HepG2 (cell line): ENCODE measurements around the gene TSPAN3. TPM values are rescaled to one million over a fixed set of nuclear protein-coding genes. Genes with fewer than 3 reads are reported as not detected.

Source experiments
- ATAC-seq: fragments of 200-7000 bp; cut with Tn5 transposase; 3 replicates; pipeline ENCODE4 v1.9.1; 2020; ENCODE audit warnings: mild to moderate bottlenecking, moderate library complexity
- BruUV-seq: library from RNA; stranded (reverse); fragments of 400-500 nt; replicated peaks from 2 replicates; lab custom pipeline; 2021; lab: Mats Ljungman, UMichigan
- CTCF ChIA-PET: fragments of 300-600 bp; formaldehyde crosslinking; extraction: SDS; loops from one replicate; lab custom pipeline; 2021; ENCODE audit warnings: low total read pairs, inconsistent platforms, low intra/inter-chr PET ratio; lab: Yijun Ruan, JAX
- POLR2A ChIA-PET: fragments of 350-600 bp; sonication (Branson Sonifier 250); formaldehyde crosslinking; loops from one replicate; lab custom pipeline; 2020; ENCODE audit warnings: antibody characterized with exemption, inconsistent platforms; lab: Yijun Ruan, JAX
- DNase-seq: peaks from one replicate; pipeline ENCODE4 v3.0.0-alpha.2; 2015; ENCODE audit warnings: low spot score
- FAIRE-seq: peaks from 3 replicates; lab custom pipeline; 2011; peaks lifted over from hg19 to GRCh38; lab: Jason Lieb, UNC
- H2AFZ ChIP-seq: one replicate; pipeline ENCODE4 v1.6.1; 2011; ENCODE audit warnings: low read length, inconsistent platforms
- H3K27ac ChIP-seq: fragments of 300-600 bp; 3 replicates; pipeline ENCODE4 v1.8.0; 2011; ENCODE audit warnings: mixed run types, mild to moderate bottlenecking, mixed read lengths, low read length, inconsistent platforms; ENCODE audit not compliant: insufficient read depth; ENCODE audit errors: extremely low read length
- H3K27me3 ChIP-seq, 2 experiments: fragments of 200-600 bp in 1 of 2; 2 replicates in 1 of 2; 3 replicates in 1 of 2; pipeline versions ENCODE4 v1.6.0 to v1.8.0; 2011; ENCODE audit warnings: low read length in 2 of 2, mild to moderate bottlenecking in 2 of 2, moderate library complexity in 2 of 2, inconsistent platforms in 1 of 2; ENCODE audit not compliant: insufficient read depth in 2 of 2, control insufficient read depth in 1 of 2
- H3K36me3 ChIP-seq, 2 experiments: fragments of 200-600 bp in 1 of 2; replicated peaks in 1 of 2; 2 replicates in 1 of 2; 3 replicates in 1 of 2; pipeline versions ENCODE4 v1.5.1 to v1.8.0; 2011; ENCODE audit warnings: low read length in 2 of 2, inconsistent platforms in 1 of 2; ENCODE audit not compliant: insufficient read depth in 2 of 2, control insufficient read depth in 1 of 2
- H3K4me1 ChIP-seq: 2 replicates; pipeline ENCODE4 v1.5.1; 2012; ENCODE audit warnings: low read length, inconsistent platforms; ENCODE audit not compliant: insufficient read depth
- H3K4me2 ChIP-seq: 2 replicates; pipeline ENCODE4 v1.6.0; 2011; ENCODE audit warnings: low read depth, low read length, inconsistent platforms
- H3K4me3 ChIP-seq, 3 experiments: fragments of 200-600 bp in 1 of 3; sonication (generic), shearing (Covaris generic) in 1 of 3; replicated peaks in 1 of 3; 2 replicates each; pipeline ENCODE4 v1.5.1; 2011 to 2016; ENCODE audit warnings: low read length in 3 of 3, inconsistent platforms in 2 of 3, low read depth in 2 of 3, mild to moderate bottlenecking in 2 of 3, control low read depth in 1 of 3, mixed read lengths in 1 of 3; ENCODE audit not compliant: insufficient read depth in 1 of 3
- H3K79me2 ChIP-seq: one replicate; pipeline ENCODE4 v1.6.1; 2011; ENCODE audit warnings: low read length, inconsistent platforms; ENCODE audit not compliant: insufficient read depth
- H3K9ac ChIP-seq: 2 replicates; pipeline ENCODE4 v1.6.0; 2011; ENCODE audit warnings: mild to moderate bottlenecking, low read depth, low read length, inconsistent platforms; ENCODE audit not compliant: insufficient read depth
- H3K9me3 ChIP-seq: 2 replicates; pipeline ENCODE4 v1.5.1; 2012; ENCODE audit warnings: mild to moderate bottlenecking, low read length
- H4K20me1 ChIP-seq: 2 replicates; pipeline ENCODE4 v1.6.0; 2011; ENCODE audit warnings: inconsistent platforms, mild to moderate bottlenecking, low read length, moderate library complexity; ENCODE audit not compliant: insufficient read depth
- CHD4 ChIP-seq: fragments of 200-600 bp; sonication (generic); IDR thresholded peaks from 2 replicates; pipeline ENCODE4 v1.7.0; 2017; ENCODE audit warnings: mild to moderate bottlenecking, low read length, borderline replicate concordance
- KDM2A ChIP-seq: sonication (generic); formaldehyde crosslinking; IDR thresholded peaks from 2 replicates; pipeline ENCODE4 v1.4.0; 2020; ENCODE audit warnings: low read depth, missing genetic modification reagents, borderline replicate concordance
- POGZ ChIP-seq: sonication (generic); formaldehyde crosslinking; IDR thresholded peaks from 2 replicates; pipeline ENCODE4 v1.4.0; 2020; ENCODE audit warnings: mild to moderate bottlenecking, missing genetic modification reagents
- RCOR2 ChIP-seq: IDR thresholded peaks from 2 replicates; pipeline ENCODE4 v1.6.1; 2016; ENCODE audit warnings: missing biosample characterization, missing genetic modification reagents
- SIX4 ChIP-seq: sonication (generic); formaldehyde crosslinking; IDR thresholded peaks from 2 replicates; pipeline ENCODE4 v1.4.0; 2020; ENCODE audit warnings: missing genetic modification reagents
- SNAPC2 ChIP-seq: sonication (generic); formaldehyde crosslinking; IDR thresholded peaks from 2 replicates; pipeline ENCODE4 v1.8.1; 2022; ENCODE audit warnings: mild to moderate bottlenecking, missing genetic modification reagents
- SUZ12 ChIP-seq: fragments of 150-350 bp; IDR thresholded peaks from 2 replicates; pipeline ENCODE4 v1.6.1; 2014; ENCODE audit warnings: low read depth, low read length
- THAP8 ChIP-seq: sonication (generic); formaldehyde crosslinking; IDR thresholded peaks from 2 replicates; pipeline ENCODE4 v1.5.1; 2020; ENCODE audit warnings: missing genetic modification reagents, mild to moderate bottlenecking, borderline replicate concordance
- ZKSCAN5 ChIP-seq: sonication (generic); formaldehyde crosslinking; IDR thresholded peaks from 2 replicates; pipeline ENCODE4 v1.5.1; 2020; ENCODE audit warnings: mild to moderate bottlenecking, missing genetic modification reagents
- ZNF225 ChIP-seq: sonication (generic); formaldehyde crosslinking; IDR thresholded peaks from 2 replicates; pipeline ENCODE4 v1.4.0; 2020; ENCODE audit warnings: mild to moderate bottlenecking, missing genetic modification reagents
- ZNF30 ChIP-seq: sonication (generic); formaldehyde crosslinking; IDR thresholded peaks from 2 replicates; pipeline ENCODE4 v1.5.0; 2020; ENCODE audit warnings: mild to moderate bottlenecking, missing genetic modification reagents
- ZNF577 ChIP-seq: sonication (generic); formaldehyde crosslinking; IDR thresholded peaks from 2 replicates; pipeline ENCODE4 v1.4.0; 2020; ENCODE audit warnings: mild to moderate bottlenecking, low read depth, missing genetic modification reagents, borderline replicate concordance
- ZNF691 ChIP-seq: sonication (generic); formaldehyde crosslinking; IDR thresholded peaks from 2 replicates; pipeline ENCODE4 v1.4.0; 2020; ENCODE audit warnings: missing genetic modification reagents, low read depth, mild to moderate bottlenecking, borderline replicate concordance
- ZNF713 ChIP-seq: sonication (generic); formaldehyde crosslinking; IDR thresholded peaks from 2 replicates; pipeline ENCODE4 v1.4.0; 2020; ENCODE audit warnings: mild to moderate bottlenecking, missing genetic modification reagents
- ZNF781 ChIP-seq: sonication (generic); formaldehyde crosslinking; IDR thresholded peaks from 2 replicates; pipeline ENCODE4 v1.5.1; 2020; ENCODE audit warnings: borderline replicate concordance, mild to moderate bottlenecking, missing genetic modification reagents; ENCODE audit errors: not compliant biosample characterization
- ZSCAN5A ChIP-seq: sonication (generic); formaldehyde crosslinking; IDR thresholded peaks from 2 replicates; pipeline ENCODE4 v1.8.0; 2022; ENCODE audit warnings: mild to moderate bottlenecking, missing genetic modification reagents, borderline replicate concordance
- WGBS: methylation state at CpG from one replicate; pipeline ENCODE4 v1.1.6; 2017; ENCODE audit warnings: low lambda C conversion rate; 5-methylcytosine and 5-hydroxymethylcytosine counted together
- in situ Hi-C: cut with HindIII; loops from 2 replicates; pipeline ENCODE4 v1.10.0; 2017; ENCODE audit warnings: low pct_unique_long_range_greater_than_20kb; ENCODE audit not compliant: extremely low pct_ligation_motif_present
- intact Hi-C: fragments of 100-400 bp; cut with micrococcal nuclease; formaldehyde crosslinking; loops from one replicate; pipeline ENCODE4 v1.10.0; 2022; ENCODE audit not compliant: unreplicated experiment
- polyA plus RNA-seq, 8 experiments: library from polyadenylated mRNA; depleted of rRNA in 3 of 8; stranded (reverse) in 7 of 8; unstranded in 1 of 8; fragments of >200 nt; fragmentation: Illumina TruSeq in 4 of 8; extraction: Trizol in 4 of 8; gene quantifications; 2 replicates each; pipeline versions ENCODE4 v1.2.1 to v1.2.3, GENCODE V29; 2011 to 2016; ENCODE audit warnings: low read depth in 4 of 8, missing spikeins in 1 of 8, mixed read lengths in 1 of 8; ENCODE audit not compliant: insufficient read depth in 1 of 8
- total RNA-seq, 5 experiments: library from RNA; depleted of rRNA; stranded (reverse); fragments of >200 nt; fragmentation: Illumina TruSeq; extraction: Trizol; gene quantifications; 2 replicates each; pipeline ENCODE4 v1.2.3, GENCODE V29; 2016; ENCODE audit warnings: low read depth in 1 of 5

Gene TSPAN3
- total and polyA plus RNA-seq, 2 of the 13 experiments (the other 11 are each of a cell fraction or from before 2014, with no cell fraction given) = 167 to 170 TPM

GRCh38 chr15:76999996-77000395 is 70.9 kb downstream of the TSPAN3 start (continued):
- TF ChIP-seq THAP8 (CRISPR knock-in tag) = no peak
- no peak for TF ChIP-seq ZNF713 (CRISPR knock-in tag)
- TF ChIP-seq CHD4 = no peak

DNA sequence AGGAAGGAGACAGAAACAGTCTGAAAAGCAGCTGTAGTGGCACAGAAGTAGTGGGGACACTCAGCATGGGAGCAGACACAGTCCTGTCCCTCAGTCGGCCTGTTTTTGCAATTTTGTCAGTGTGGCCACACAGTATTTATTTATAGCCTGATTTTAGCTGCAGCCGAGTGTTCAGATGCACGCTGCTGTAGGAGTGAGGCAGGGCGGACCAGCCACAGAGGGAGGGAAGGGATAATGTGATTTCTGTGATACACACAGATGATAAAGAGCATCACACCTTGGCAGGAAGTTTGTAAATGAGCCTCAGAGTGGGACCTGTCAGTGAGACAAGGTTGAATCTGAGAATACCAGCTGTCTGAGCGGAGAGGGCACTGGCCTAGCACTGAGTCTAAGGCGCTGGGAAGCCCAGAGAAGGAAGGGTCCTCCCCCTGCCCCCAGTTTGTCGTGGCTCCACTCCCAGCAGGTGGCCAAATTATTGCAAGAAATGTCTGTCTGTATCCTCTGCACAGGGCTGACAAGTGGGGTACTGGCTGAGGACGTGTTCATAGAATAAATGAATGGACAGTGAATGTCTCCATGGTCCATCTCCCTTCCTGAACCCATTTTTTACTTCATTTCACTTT is 72.1 kb downstream of the TSPAN3 start:
- Histone ChIP-seq H3K9me3 (no peaks in the 10 kb centered on the region), H3K79me2 (no peaks in the 10 kb centered on the region), H3K4me3 (no peak overlapping the region), H3K4me2 (no peak overlapping the region), H2AFZ (no peak overlapping the region), H3K4me1 (no peaks in the 10 kb centered on the region), H3K36me3 (no peaks in the 10 kb centered on the region), H3K27ac (no peak overlapping the region), H3K9ac (no peak overlapping the region), H4K20me1 (no peaks in the 10 kb centered on the region), H3K27me3 (peaks cover 7 to 47% of the 10 kb centered on the region in 2 experiments)
- 50% methylated on average over 6 of the region's 8 CpGs for WGBS
- ChIA-PET CTCF (no interaction called here), POLR2A (no interaction called here)
- FAIRE-seq = no peak
- BruUV-seq = no TSS peak
- intact Hi-C loops (no loop called here), in situ Hi-C loops (no loop called here)
- no peak for DNase-seq
- no peak for ATAC-seq
- TF ChIP-seq ZNF30 (CRISPR knock-in tag) (no peak), RCOR2 (CRISPR knock-in tag) (no peak), POGZ (no peak), SUZ12 (no peak), KDM2A (CRISPR knock-in tag) (no peak), ZNF691 (no peak), SIX4 (CRISPR knock-in tag) (no peak), ZNF225 (CRISPR knock-in tag) (no peak), SNAPC2 (CRISPR knock-in tag) (no peak), ZSCAN5A (CRISPR knock-in tag) (no peak), ZNF577 (CRISPR knock-in tag) (no peak), ZKSCAN5 (CRISPR knock-in tag) (no peak), ZNF781 (CRISPR knock-in tag) (no peak)
